ENCODE data around the gene CLEC17A. TPM values are rescaled to one million over a fixed set of nuclear protein-coding genes. Genes with fewer than 3 reads are reported as not detected.

CLEC17A gene
- total RNA-seq, 2 experiments from 2014 or later, result 27.4 to 51.1 TPM

DNA sequence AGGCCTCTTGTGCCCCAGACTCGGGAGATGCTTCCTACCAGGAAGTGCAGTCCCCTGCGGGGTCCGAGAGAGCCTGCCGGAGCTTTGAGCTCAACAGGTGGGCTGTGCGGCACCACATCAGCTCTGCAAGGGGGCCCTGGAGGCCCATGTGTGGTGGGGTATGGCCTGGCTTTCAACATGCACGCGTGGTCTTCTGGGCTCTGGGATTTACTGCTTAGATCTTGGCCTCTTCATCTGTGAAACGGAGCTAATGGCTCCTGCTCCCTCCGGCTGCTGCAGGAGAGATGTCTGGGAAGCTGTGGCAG lies 29.0 kb upstream of the CLEC17A start:
- peaks cover 40% of the 10 kb centered on the region for H3K4me1 ChIP-seq (ENCODE audit: insufficient read depth, low read length, poor library complexity, severe bottlenecking)
- no peaks in the 10 kb centered on the region for H3K9me2 ChIP-seq (ENCODE audit: insufficient read depth, low read length)
- DNase-seq (ENCODE audit: low spot score), result no peak
- no peaks in the 10 kb centered on the region for H4K20me1 ChIP-seq (ENCODE audit: insufficient read depth, low read length)
- no peak overlapping the region for H2AFZ ChIP-seq (ENCODE audit: low read length)
- intact Hi-C loops (cut with micrococcal nuclease; ENCODE audit: unreplicated experiment), result loop anchor here (5.0 kb wide), 1 partner anchor 47 kb away; no protein-coding TSS in a partner anchor
- ChIA-PET CTCF (ENCODE audit: unreplicated experiment) (no interaction called here), POLR2A (no interaction called here)
- H3K36me3 ChIP-seq (ENCODE audit: insufficient read depth, low read length), result peaks cover 14% of the 10 kb centered on the region
- H3K4me3 ChIP-seq (ENCODE audit: low read depth, low read length, poor library complexity, severe bottlenecking), result no peak overlapping the region
- H3K9me3 ChIP-seq (ENCODE audit: low read length), result no peaks in the 10 kb centered on the region
- H3K27ac ChIP-seq (ENCODE audit: low read depth, low read length, poor library complexity, severe bottlenecking), result no peak overlapping the region
- BruUV-seq (replicated peaks), result no TSS peak
- H3K79me2 ChIP-seq (ENCODE audit: insufficient read depth, low read depth, low read length), result 0 out of 2 replicates have a peak, but pooled peaks cover 3% of the 10 kb centered on the region
- no peak overlapping the region for H3K4me2 ChIP-seq (ENCODE audit: low read length)
- TF ChIP-seq CTCF (conservative IDR thresholded peaks at IDR 0.05; ENCODE audit: low read length) (no peak), EZH2phosphoT487 (IDR thresholded peaks at IDR 0.05; ENCODE audit: borderline replicate concordance, low read depth, low read length) (no peak)

- H3K27ac ChIP-seq (ENCODE audit: low read depth, low read length, poor library complexity, severe bottlenecking), result no peak overlapping the region
- H3K9me2 ChIP-seq (ENCODE audit: insufficient read depth, low read length), result no peaks in the 10 kb centered on the region
- no peaks in the 10 kb centered on the region for H4K20me1 ChIP-seq (ENCODE audit: insufficient read depth, low read length)
- no peak for TF ChIP-seq EZH2phosphoT487 (IDR thresholded peaks at IDR 0.05; ENCODE audit: borderline replicate concordance, low read depth, low read length)
- TF ChIP-seq CTCF (conservative IDR thresholded peaks at IDR 0.05; ENCODE audit: low read length), result no peak
- intact Hi-C loops (cut with micrococcal nuclease; ENCODE audit: unreplicated experiment), result loop anchor here (5.0 kb wide), 1 partner anchor 47 kb away; no protein-coding TSS in a partner anchor
- BruUV-seq (replicated peaks), result no TSS peak
- H3K36me3 ChIP-seq (ENCODE audit: insufficient read depth, low read length), result peaks cover 9% of the 10 kb centered on the region; the same call in 1 of the 2 replicates
- H3K4me1 ChIP-seq (ENCODE audit: insufficient read depth, low read length, poor library complexity, severe bottlenecking), result peaks cover 45% of the 10 kb centered on the region
- H3K4me2 ChIP-seq (ENCODE audit: low read length), result no peak overlapping the region
- H3K4me3 ChIP-seq (ENCODE audit: low read depth, low read length, poor library complexity, severe bottlenecking), result no peak overlapping the region
- no peak overlapping the region for H2AFZ ChIP-seq (ENCODE audit: low read length)
- CTCF ChIA-PET (ENCODE audit: unreplicated experiment), result no interaction called here
- peaks cover 8% of the 10 kb centered on the region; the same call in 1 of the 2 replicates for H3K79me2 ChIP-seq (ENCODE audit: insufficient read depth, low read depth, low read length)
- no peak for DNase-seq (ENCODE audit: low spot score)
- POLR2A ChIA-PET, result no interaction called here
- no peaks in the 10 kb centered on the region for H3K9me3 ChIP-seq (ENCODE audit: low read length)
These were observed 28.5 kb upstream of the CLEC17A start for GRCh38 chr19:14554382-14554812.

DNA sequence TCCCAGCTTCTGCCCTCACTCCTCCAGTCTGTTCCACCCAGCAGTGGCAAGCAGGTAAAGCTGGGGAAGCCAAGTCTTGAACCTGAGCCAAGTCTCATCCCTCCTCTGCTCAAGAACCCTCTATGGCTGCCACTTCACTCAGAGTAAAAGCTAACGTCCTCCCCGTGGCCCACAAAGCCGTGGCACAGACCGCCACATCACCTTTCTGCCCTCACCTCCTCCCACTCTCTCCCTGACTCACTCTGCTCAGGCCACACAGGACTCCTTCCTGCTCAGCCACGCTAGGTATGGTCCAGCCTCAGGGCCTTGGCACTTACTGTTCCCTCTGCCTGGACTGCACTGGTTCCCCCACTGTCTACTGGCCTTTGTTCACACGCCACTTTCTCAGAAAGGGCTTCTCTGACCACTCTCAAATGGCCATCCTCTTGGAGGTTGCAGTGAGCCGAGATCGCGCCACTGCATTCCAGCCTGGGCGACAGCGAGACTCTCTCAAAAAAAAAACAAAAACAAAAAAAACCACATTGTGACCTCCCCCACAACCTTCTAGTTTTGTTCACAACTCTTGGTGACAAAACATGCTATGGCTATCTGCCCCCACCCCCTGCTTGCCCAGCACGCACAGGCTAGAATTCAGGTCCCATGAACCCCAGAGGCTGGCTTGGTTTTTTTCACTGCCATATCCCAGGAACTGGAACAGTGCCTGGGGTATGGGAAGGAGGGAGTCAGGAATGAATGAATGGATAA lies 26.8 kb upstream of the CLEC17A start:
- Histone ChIP-seq H3K27ac (ENCODE audit: low read depth, low read length, poor library complexity, severe bottlenecking) (no peak overlapping the region), H3K36me3 (ENCODE audit: insufficient read depth, low read length) (peaks cover 4% of the 10 kb centered on the region; the same call in 1 of the 2 replicates), H3K9me2 (ENCODE audit: insufficient read depth, low read length) (no peaks in the 10 kb centered on the region), H3K4me1 (ENCODE audit: insufficient read depth, low read length, poor library complexity, severe bottlenecking) (peaks cover 39% of the 10 kb centered on the region), H3K4me3 (ENCODE audit: low read depth, low read length, poor library complexity, severe bottlenecking) (no peak overlapping the region), H3K9me3 (ENCODE audit: low read length) (no peaks in the 10 kb centered on the region), H4K20me1 (ENCODE audit: insufficient read depth, low read length) (no peaks in the 10 kb centered on the region), H3K4me2 (ENCODE audit: low read length) (peak overlapping the region; percentile 33; the same call in 1 of the 2 replicates), H3K79me2 (ENCODE audit: insufficient read depth, low read depth, low read length) (peaks cover 12% of the 10 kb centered on the region; the same call in 1 of the 2 replicates), H2AFZ (ENCODE audit: low read length) (no peak overlapping the region)
- no peak for TF ChIP-seq CTCF (conservative IDR thresholded peaks at IDR 0.05; ENCODE audit: low read length)
- no peak for TF ChIP-seq EZH2phosphoT487 (IDR thresholded peaks at IDR 0.05; ENCODE audit: borderline replicate concordance, low read depth, low read length)
- CTCF ChIA-PET (ENCODE audit: unreplicated experiment), result interaction anchor here (1.2 kb wide), 1 partner anchor 130 kb away, joined by 3 read pairs; no protein-coding TSS in a partner anchor
- POLR2A ChIA-PET, result interaction anchor here (1.3 kb wide), 1 partner anchor 133 kb away, joined by 3 read pairs; no protein-coding TSS in a partner anchor
- no peak for DNase-seq (ENCODE audit: low spot score)
- intact Hi-C loops (cut with micrococcal nuclease; ENCODE audit: unreplicated experiment), result loop anchor here (5.0 kb wide), 1 partner anchor 39 kb away; the partner anchor contains the start of gene DNAJB1
- BruUV-seq (replicated peaks), result no TSS peak

All from OCI-LY7 (cell line).